Mesendoderm (in vitro differentiated cells): ENCODE results near the gene OGDH.

Experiments used
- DNase-seq: peaks from one replicate; pipeline ENCODE4 v3.0.0; 2013
- H2AK5ac ChIP-seq: 2 replicates; pipeline ENCODE4 v1.6.1; 2013; ENCODE audit warnings: low read length, inconsistent platforms
- H2BK120ac ChIP-seq: 2 replicates; pipeline ENCODE4 v1.6.1; 2013; ENCODE audit warnings: low read depth, mild to moderate bottlenecking, low read length, moderate library complexity, mixed read lengths
- H2BK15ac ChIP-seq: replicated peaks from 2 replicates; pipeline ENCODE4 v1.6.1; 2013; ENCODE audit warnings: low read depth, mild to moderate bottlenecking, moderate library complexity
- H2BK5ac ChIP-seq: 2 replicates; pipeline ENCODE4 v1.6.1; 2013; ENCODE audit warnings: low read length, inconsistent platforms
- H3K18ac ChIP-seq: 2 replicates; pipeline ENCODE4 v1.6.1; 2013; ENCODE audit warnings: mild to moderate bottlenecking, low read length, mixed read lengths
- H3K23ac ChIP-seq: one replicate; pipeline ENCODE4 v1.6.1; 2013; ENCODE audit warnings: low read length
- H3K27ac ChIP-seq: 2 replicates; pipeline ENCODE4 v1.5.1; 2013; ENCODE audit warnings: low read depth, mild to moderate bottlenecking, inconsistent platforms, low read length, moderate library complexity
- H3K27me3 ChIP-seq: 2 replicates; pipeline ENCODE4 v1.6.1; 2013; ENCODE audit warnings: low read length, control low read depth, mild to moderate bottlenecking, inconsistent platforms; ENCODE audit not compliant: insufficient read depth, poor library complexity
- H3K36me3 ChIP-seq: 2 replicates; pipeline ENCODE4 v1.6.1; 2013; ENCODE audit warnings: low read length, inconsistent platforms; ENCODE audit not compliant: control insufficient read depth, insufficient read depth
- H3K4ac ChIP-seq: one replicate; pipeline ENCODE4 v1.6.1; 2013; ENCODE audit warnings: low read depth, mild to moderate bottlenecking, low read length, moderate library complexity
- H3K4me1 ChIP-seq: 2 replicates; pipeline ENCODE4 v1.6.1; 2013; ENCODE audit warnings: low read depth, low read length, inconsistent platforms; ENCODE audit not compliant: control insufficient read depth
- H3K4me2 ChIP-seq: 2 replicates; pipeline ENCODE4 v1.6.1; 2013; ENCODE audit warnings: low read length
- H3K4me3 ChIP-seq: 2 replicates; pipeline ENCODE4 v1.5.1; 2013; ENCODE audit warnings: mild to moderate bottlenecking, low read length
- H3K56ac ChIP-seq: one replicate; pipeline ENCODE4 v1.6.1; 2013; ENCODE audit warnings: low read length
- H3K79me1 ChIP-seq: 2 replicates; pipeline ENCODE4 v1.6.1; 2013; ENCODE audit warnings: low read length, inconsistent platforms
- H3K79me2 ChIP-seq: 2 replicates; pipeline ENCODE4 v1.6.1; 2013; ENCODE audit warnings: mild to moderate bottlenecking, low read length; ENCODE audit not compliant: control insufficient read depth, insufficient read depth
- H3K9ac ChIP-seq: 2 replicates; pipeline ENCODE4 v1.6.1; 2013; ENCODE audit warnings: low read length, inconsistent platforms
- H4K5ac ChIP-seq: one replicate; pipeline ENCODE4 v1.6.1; 2013; ENCODE audit warnings: low read length
- H4K8ac ChIP-seq: one replicate; pipeline ENCODE4 v1.6.1; 2013; ENCODE audit warnings: low read depth, mild to moderate bottlenecking, control low read depth, low read length, moderate library complexity
- whole genome bisulfite sequencing: extraction: QIAGEN DNeasy Blood & Tissue Kit; methylation state at CpG from one replicate; pipeline ENCODE4 v1.1.7; 2013; ENCODE audit warnings: low lambda C conversion rate, missing lambda C conversion rate; ENCODE audit not compliant: insufficient coverage; ENCODE audit errors: extremely low coverage; 5-methylcytosine and 5-hydroxymethylcytosine counted together

Gene OGDH

DNA sequence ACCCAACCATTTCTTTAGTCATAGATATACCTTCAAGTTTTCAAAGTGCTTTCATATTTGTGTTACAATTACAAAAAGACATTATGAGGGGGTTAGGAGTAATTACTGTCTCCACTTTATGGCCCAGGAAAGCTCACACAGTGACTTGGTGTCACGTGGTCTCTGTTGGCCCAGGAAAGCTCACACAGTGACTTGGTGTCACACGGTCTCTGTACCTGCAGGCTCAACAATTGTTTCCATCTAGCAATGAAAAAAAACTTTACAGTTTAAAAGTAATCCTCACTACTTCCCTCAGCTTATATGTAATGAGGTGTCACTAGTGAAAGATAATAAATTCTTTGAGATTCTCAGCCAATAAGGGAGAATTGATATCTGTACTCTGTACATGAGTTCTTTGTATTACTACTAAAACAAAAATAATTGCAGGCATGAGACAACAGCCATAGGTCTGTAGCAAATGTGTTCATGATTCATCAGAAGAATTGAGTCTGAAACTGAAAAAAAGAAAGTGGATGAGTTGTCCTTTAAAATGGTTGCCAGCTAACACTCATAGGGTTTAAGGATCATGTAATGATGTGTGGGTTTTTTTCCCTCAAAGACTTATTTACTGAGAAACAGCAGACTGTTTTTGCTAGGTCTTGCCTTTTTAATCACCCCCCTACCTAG, 10.9 kb downstream of the OGDH start:
- Histone ChIP-seq H3K36me3 (no peaks in the 10 kb centered on the region), H2AK5ac (no peak overlapping the region), H3K9ac (no peak overlapping the region), H2BK120ac (no peak overlapping the region), H4K5ac (no peak overlapping the region), H3K27me3 (no peaks in the 10 kb centered on the region), H2BK15ac (no peak overlapping the region), H3K79me2 (peaks cover 48% of the 10 kb centered on the region), H3K56ac (no peak overlapping the region), H3K4ac (no peak overlapping the region), H3K27ac (no peak overlapping the region), H3K23ac (no peak overlapping the region), H3K4me3 (no peak overlapping the region), H2BK5ac (no peak overlapping the region), H4K8ac (no peak overlapping the region), H3K4me1 (peaks cover 3% of the 10 kb centered on the region), H3K4me2 (no peak overlapping the region), H3K18ac (no peak overlapping the region), H3K79me1 (peaks cover 13% of the 10 kb centered on the region)
- no peak for DNase-seq
- WGBS = no CpG with 5 or more reads among the region's 2 CpGs

DNA sequence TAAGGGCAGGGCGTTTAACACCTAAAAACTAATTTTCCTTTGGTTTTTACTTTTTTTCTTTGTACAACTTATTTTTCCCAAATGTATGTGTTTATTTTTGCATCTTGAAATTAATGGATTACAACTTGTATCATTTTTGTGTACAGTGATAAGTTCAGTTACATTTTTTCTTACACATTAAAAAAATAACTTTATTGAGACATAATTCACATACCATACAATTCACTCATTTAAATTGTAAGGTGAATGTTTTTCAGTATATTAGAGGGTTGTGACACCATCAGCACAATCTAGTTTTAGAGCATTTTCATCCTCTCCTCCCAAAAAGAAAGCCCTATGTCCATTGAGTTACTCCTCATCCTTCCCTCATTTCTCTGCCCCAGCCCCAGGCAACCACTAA, 11.6 kb downstream of the OGDH start:
- Histone ChIP-seq H3K79me2 (peaks cover 51% of the 10 kb centered on the region), H3K27me3 (no peaks in the 10 kb centered on the region), H3K9ac (no peak overlapping the region), H3K79me1 (peaks cover 15% of the 10 kb centered on the region), H3K56ac (no peak overlapping the region), H2BK15ac (no peak overlapping the region), H4K5ac (no peak overlapping the region), H3K23ac (no peak overlapping the region), H3K36me3 (no peaks in the 10 kb centered on the region), H3K4ac (no peak overlapping the region), H2AK5ac (no peak overlapping the region), H3K18ac (no peak overlapping the region), H3K27ac (no peak overlapping the region), H3K4me1 (peaks cover 3% of the 10 kb centered on the region), H3K4me3 (no peak overlapping the region), H2BK120ac (no peak overlapping the region), H3K4me2 (no peak overlapping the region), H4K8ac (no peak overlapping the region), H2BK5ac (no peak overlapping the region)
- no CpG with 5 or more reads among the region's 1 CpG for WGBS
- no peak for DNase-seq

DNA sequence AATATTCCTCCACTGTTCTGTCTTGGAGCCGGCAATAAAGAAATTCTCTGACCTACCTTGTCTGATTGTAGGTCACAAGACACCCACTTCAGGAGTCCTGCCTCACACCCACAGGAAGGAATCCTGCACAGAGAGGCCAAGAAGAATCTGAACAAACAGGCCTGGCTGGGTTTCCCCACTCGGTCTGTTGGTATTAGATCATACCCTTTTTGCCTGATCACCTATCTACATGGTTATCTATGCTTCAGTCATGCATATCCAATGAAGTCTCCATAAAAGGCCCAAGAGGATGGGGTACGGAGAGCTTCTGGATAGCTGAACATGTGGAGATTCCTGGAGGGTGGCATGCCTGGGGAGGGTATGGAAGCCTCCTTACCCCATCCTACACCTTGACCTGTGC, 12.3 kb downstream of the OGDH start:
- Histone ChIP-seq H3K23ac (no peak overlapping the region), H2BK15ac (no peak overlapping the region), H2BK5ac (no peak overlapping the region), H3K79me2 (peaks cover 51% of the 10 kb centered on the region), H3K4me1 (peaks cover 3% of the 10 kb centered on the region), H4K8ac (no peak overlapping the region), H2AK5ac (no peak overlapping the region), H3K56ac (no peak overlapping the region), H3K36me3 (no peaks in the 10 kb centered on the region), H3K18ac (no peak overlapping the region), H3K4me2 (no peak overlapping the region), H3K27me3 (no peaks in the 10 kb centered on the region), H4K5ac (no peak overlapping the region), H3K9ac (no peak overlapping the region), H3K27ac (no peak overlapping the region), H3K79me1 (peaks cover 16% of the 10 kb centered on the region), H3K4me3 (no peak overlapping the region), H2BK120ac (no peak overlapping the region), H3K4ac (no peak overlapping the region)
- peak; percentile 66 for DNase-seq
- WGBS = no CpG with 5 or more reads among the region's 3 CpGs

DNA sequence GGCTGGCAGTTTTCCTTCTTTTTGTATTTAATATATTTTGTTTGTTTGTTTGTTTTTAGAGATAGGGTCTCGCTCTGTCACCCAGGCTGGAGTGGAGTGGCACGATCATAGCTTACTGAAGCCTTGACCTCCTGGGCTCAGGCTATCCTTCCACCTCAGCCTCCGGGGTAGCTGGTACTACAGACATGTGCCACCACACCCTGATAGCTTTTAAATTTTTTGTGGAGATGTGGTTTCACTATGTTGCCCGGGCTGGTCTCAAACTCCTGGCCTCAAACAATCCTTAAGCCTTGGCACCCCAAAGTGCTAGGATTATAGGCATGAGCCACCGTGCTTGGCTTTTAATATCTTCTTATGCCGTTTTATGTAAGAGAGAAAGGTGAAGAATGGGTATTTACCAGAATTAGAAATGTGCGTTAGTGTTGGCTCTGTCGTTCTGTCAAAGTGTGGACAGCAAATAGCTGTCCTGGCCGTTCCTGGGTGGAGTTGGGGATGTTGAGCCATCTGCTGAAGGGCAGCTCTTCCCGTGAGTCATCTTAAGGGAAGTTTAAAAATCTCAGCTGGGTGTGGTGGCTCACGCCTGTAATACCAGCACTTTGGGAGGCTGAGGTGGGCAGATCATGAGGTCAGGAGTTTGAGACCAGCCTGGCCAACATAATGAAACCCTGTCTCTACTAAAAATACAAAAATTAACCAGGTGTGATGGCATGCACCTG, 14.8 kb downstream of the OGDH start:
- Histone ChIP-seq H3K4me3 (no peak overlapping the region), H3K4me1 (no peaks in the 10 kb centered on the region), H2AK5ac (no peak overlapping the region), H3K79me2 (peaks cover 44% of the 10 kb centered on the region), H2BK120ac (no peak overlapping the region), H3K23ac (no peak overlapping the region), H3K4ac (no peak overlapping the region), H4K8ac (no peak overlapping the region), H2BK5ac (no peak overlapping the region), H3K4me2 (no peak overlapping the region), H3K27ac (no peak overlapping the region), H3K56ac (no peak overlapping the region), H3K18ac (no peak overlapping the region), H3K36me3 (peaks cover 2% of the 10 kb centered on the region), H3K79me1 (peaks cover 20% of the 10 kb centered on the region), H2BK15ac (no peak overlapping the region), H3K27me3 (no peaks in the 10 kb centered on the region), H3K9ac (no peak overlapping the region), H4K5ac (no peak overlapping the region)
- WGBS = no CpG with 5 or more reads among the region's 11 CpGs
- no peak for DNase-seq

- H2BK120ac ChIP-seq = no peak overlapping the region
- no CpG with 5 or more reads among the region's 5 CpGs for WGBS
- H3K27me3 ChIP-seq = no peaks in the 10 kb centered on the region
- H4K5ac ChIP-seq = no peak overlapping the region
- H2BK5ac ChIP-seq = no peak overlapping the region
- no peak overlapping the region for H3K27ac ChIP-seq
- H2BK15ac ChIP-seq = no peak overlapping the region
- no peak overlapping the region for H3K56ac ChIP-seq
- no peak overlapping the region for H3K18ac ChIP-seq
- peaks cover 19% of the 10 kb centered on the region for H3K79me1 ChIP-seq
- H3K23ac ChIP-seq = no peak overlapping the region
- no peak overlapping the region for H3K4ac ChIP-seq
- peaks cover 43% of the 10 kb centered on the region for H3K79me2 ChIP-seq
- H3K9ac ChIP-seq = no peak overlapping the region
- H4K8ac ChIP-seq = no peak overlapping the region
- peaks cover 2% of the 10 kb centered on the region for H3K36me3 ChIP-seq
- no peak for DNase-seq
- H2AK5ac ChIP-seq = no peak overlapping the region
- no peak overlapping the region for H3K4me2 ChIP-seq
- no peaks in the 10 kb centered on the region for H3K4me1 ChIP-seq
- no peak overlapping the region for H3K4me3 ChIP-seq
Observed at GRCh38 chr7:44621750-44622103, 15.3 kb downstream of the OGDH start.
